22Rv1 (cell line): ENCODE data around the gene BORCS5.

Experiments
- H3K27ac ChIP-seq: fragments of 450-650 bp; 2 replicates; pipeline ENCODE4 v1.5.1; 2017
- CTCF ChIP-seq: fragments of 450-650 bp; IDR thresholded peaks from 2 replicates; pipeline ENCODE4 v1.5.1; 2017; ENCODE audit warnings: mild to moderate bottlenecking
- ZFX ChIP-seq: fragments of 450-650 bp; IDR thresholded peaks from 2 replicates; pipeline ENCODE4 v1.6.1; 2017; ENCODE audit warnings: antibody characterized with exemption, borderline replicate concordance

The BORCS5 gene

DNA sequence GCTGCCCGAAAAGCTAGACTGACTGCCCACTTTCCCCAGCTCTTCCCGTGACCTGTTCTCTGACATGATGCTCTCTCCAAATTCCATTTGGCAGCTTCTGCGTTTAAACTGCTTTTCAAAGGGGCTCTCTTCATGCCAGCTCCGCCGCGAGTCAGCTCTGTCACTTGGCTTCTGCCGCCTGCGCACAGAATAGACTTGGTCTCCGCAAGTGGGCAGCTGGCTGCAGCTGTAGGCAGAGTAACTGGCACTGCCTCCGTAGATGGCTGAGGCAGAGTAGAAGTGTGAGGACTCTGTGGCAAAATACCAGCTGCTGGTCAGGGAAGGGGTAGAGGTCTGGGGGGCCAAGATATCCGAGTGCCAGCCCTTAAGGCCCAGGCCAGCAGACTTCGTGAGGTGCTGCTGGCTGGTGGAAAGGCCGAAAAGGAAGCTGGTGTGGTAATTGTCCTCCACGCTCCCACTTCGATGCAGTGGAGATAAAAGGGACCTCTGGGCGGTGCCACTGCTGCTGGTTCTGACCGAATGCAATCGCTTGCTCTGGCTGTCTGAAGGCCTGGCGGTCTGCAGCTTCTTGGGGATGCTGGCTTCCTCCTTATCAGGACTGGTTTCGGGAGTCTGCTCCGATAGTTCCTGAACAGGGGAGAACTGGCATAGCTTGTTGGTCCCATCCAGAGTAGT lies 120.1 kb downstream of the BORCS5 start:
- no peak for TF ChIP-seq ZFX
- peak overlapping the region; percentile 5; the same call in 1 of the 2 replicates for H3K27ac ChIP-seq

DNA sequence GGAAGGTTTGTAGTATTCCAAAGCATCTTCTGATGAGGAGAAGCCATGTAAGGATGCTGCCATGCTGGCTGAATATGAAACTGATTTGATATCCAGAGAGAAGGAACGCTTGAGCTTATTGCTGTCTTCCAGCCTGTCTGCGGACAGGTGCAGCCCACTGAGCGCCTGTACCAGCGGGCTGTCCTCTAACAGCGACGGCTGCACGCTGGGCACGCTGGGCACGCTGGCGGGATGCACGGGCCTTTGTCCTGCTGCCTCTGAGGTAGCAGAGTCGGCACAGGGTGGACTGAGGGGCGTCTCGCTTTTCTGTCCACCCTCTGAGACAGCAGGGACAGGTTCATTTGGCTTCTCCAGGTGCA lies 120.6 kb downstream of the BORCS5 start:
- TF ChIP-seq CTCF: no peak

DNA sequence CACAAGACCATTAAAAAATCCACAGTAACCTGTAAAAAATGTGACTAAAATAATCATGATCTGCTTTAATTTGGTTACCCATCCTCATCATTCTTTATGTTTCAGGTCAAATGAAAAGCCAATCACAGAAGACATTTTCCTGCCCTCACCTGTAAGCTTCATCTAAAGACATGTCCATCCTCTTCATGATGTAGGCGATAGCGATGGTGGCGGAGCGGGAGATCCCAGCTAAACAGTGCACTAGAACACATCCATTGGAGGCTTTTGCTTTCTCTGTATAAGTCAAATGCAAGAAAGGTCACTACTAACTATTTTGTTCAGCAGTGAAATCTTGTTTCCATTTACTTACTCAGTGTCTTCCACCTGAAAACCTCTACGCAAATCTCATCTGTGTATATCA lies 123.2 kb downstream of the BORCS5 start:
- H3K27ac ChIP-seq: 0 out of 2 replicates have a peak overlapping the region, but pooled peaks have one; percentile 0
- TF ChIP-seq CTCF (no peak), ZFX (no peak)

More for the DNA sequence above, 120.6 kb downstream of the BORCS5 start:
- no peak overlapping the region for H3K27ac ChIP-seq

DNA sequence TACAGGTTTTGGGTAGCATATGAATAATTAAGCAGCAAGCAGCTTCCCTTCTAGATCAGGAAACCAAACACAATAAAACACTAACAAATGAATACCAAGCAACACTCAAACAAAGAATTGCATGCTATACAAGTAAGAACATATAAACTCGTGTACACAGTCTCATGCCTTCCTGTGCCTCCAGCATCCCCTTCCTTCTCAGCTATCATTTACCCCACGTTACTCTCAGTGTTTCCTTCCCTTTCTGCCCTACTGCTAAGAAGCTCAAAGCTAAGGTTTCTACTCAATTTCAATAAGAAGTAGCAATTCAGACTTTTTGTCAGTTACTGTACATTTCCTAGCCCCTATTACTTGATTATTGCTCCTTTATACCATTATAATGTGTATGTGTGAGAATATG lies 124.8 kb downstream of the BORCS5 start:
- no peak for TF ChIP-seq ZFX
- TF ChIP-seq CTCF: no peak

GRCh38 chr12:12482150-12482761 lies 125.4 kb downstream of the BORCS5 start:
- TF ChIP-seq CTCF (no peak), ZFX (no peak)
- peak overlapping the region; percentile 9; the same call in 1 of the 2 replicates for H3K27ac ChIP-seq

More for the DNA sequence above, 124.8 kb downstream of the BORCS5 start:
- H3K27ac ChIP-seq: peak overlapping the region; percentile 9

DNA sequence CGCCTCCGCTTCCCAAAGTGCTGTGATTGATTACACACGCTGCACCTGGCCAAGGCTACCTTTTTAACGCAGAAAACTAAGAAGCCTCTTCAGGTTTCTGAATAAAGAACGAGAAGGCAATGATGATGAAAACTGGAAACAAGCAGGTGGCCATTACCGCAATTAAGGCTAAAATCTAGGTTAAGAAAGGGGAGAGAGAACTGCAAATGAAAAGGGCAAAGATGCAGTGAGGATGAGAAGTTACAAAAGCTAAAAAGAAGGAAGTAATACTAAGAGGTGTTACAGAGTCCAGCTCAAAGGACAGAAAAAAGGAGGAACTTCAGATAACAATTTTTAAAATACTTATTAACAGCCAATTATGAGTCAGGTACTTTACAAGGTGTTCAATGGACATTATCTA lies 126.1 kb downstream of the BORCS5 start:
- peak overlapping the region; percentile 9; the same call in 1 of the 2 replicates for H3K27ac ChIP-seq

GRCh38 chr12:12483438-12483837 lies 126.6 kb downstream of the BORCS5 start:
- TF ChIP-seq CTCF (no peak), ZFX (no peak)

More for the DNA sequence above, 126.1 kb downstream of the BORCS5 start:
- TF ChIP-seq CTCF (no peak), ZFX (no peak)

More at GRCh38 chr12:12483438-12483837, 126.6 kb downstream of the BORCS5 start:
- 0 out of 2 replicates have a peak overlapping the region, but pooled peaks have one; percentile 9 for H3K27ac ChIP-seq
